GM12872 (cell line): ENCODE measurements around the gene TCF3.

Experiments
- CTCF ChIP-seq: IDR thresholded peaks from 3 replicates; pipeline ENCODE4 v1.5.1; 2011; ENCODE audit warnings: low read depth, mild to moderate bottlenecking, low read length, moderate library complexity; ENCODE audit not compliant: insufficient read depth

TCF3 gene

GRCh38 chr19:1646149-1646548 lies 6.3 kb downstream of the TCF3 start:
- TF ChIP-seq CTCF: no peak

- TF ChIP-seq CTCF: no peak
Measured at GRCh38 chr19:1645299-1645698, 7.1 kb downstream of the TCF3 start.

GRCh38 chr19:1644070-1644469 lies 8.3 kb downstream of the TCF3 start:
- TF ChIP-seq CTCF: no peak

GRCh38 chr19:1636325-1637236 lies 15.8 kb downstream of the TCF3 start:
- TF ChIP-seq CTCF: no peak

GRCh38 chr19:1634938-1635243 lies 17.5 kb downstream of the TCF3 start:
- TF ChIP-seq CTCF: no peak

- TF ChIP-seq CTCF: no peak
Measured at GRCh38 chr19:1634242-1634937, 18.0 kb downstream of the TCF3 start.

GRCh38 chr19:1633269-1633826 lies 19.1 kb downstream of the TCF3 start:
- no peak for TF ChIP-seq CTCF
